Nephron progenitor cell (in vitro differentiated cells): ENCODE data around the gene ARAF.

Experiments
- DNase-seq: peaks from one replicate; pipeline ENCODE4 v3.0.0; 2021
- H3K27ac Mint-ChIP-seq: 2 replicates; pipeline ENCODE4 v1.8.0; 2021; ENCODE audit warnings: mild to moderate bottlenecking, moderate library complexity, mixed read lengths
- H3K27me3 Mint-ChIP-seq: 2 replicates; pipeline ENCODE4 v1.8.0; 2021; ENCODE audit warnings: mild to moderate bottlenecking, low read depth, mixed read lengths; ENCODE audit not compliant: poor library complexity
- H3K36me3 Mint-ChIP-seq: 2 replicates; pipeline ENCODE4 v1.8.0; 2021; ENCODE audit warnings: low read depth, mixed read lengths
- H3K4me1 Mint-ChIP-seq: 2 replicates; pipeline ENCODE4 v1.8.0; 2021; ENCODE audit warnings: mixed read lengths
- H3K4me3 Mint-ChIP-seq: 2 replicates; pipeline ENCODE4 v1.8.0; 2021; ENCODE audit warnings: mild to moderate bottlenecking, moderate library complexity, mixed read lengths
- H3K9me3 Mint-ChIP-seq: 2 replicates; pipeline ENCODE4 v1.8.0; 2021; ENCODE audit warnings: mild to moderate bottlenecking, moderate library complexity, mixed read lengths
- TF ChIP-seq, protein P1 (sequence below): fragments of 200-600 bp; sonication (generic); IDR thresholded peaks from 2 replicates; pipeline ENCODE4 v1.5.0; 2021; ENCODE audit warnings: antibody characterized with exemption

Gene ARAF

DNA sequence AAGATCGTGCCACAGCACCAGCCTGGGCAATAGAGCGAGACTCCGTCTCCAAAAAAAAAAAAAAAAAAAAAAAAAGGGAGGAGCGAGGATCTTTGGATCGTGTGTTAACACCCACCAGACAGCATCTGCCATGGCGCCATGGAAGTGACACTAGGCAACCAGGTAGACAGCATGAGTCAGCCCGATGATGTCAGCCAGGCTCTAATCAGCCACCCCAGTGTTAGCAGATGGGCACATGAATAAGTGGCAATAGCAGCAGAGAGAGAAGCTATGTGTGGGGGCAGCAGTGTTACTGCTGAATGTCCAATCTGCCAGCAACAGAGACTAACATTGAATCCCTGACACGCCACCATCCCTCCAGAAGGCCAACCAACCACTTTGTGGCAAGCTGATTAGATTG lies 52.1 kb downstream of the ARAF start:
- peaks cover 17% of the 10 kb centered on the region for H3K27me3 Mint-ChIP-seq
- TF ChIP-seq, protein P1, sequence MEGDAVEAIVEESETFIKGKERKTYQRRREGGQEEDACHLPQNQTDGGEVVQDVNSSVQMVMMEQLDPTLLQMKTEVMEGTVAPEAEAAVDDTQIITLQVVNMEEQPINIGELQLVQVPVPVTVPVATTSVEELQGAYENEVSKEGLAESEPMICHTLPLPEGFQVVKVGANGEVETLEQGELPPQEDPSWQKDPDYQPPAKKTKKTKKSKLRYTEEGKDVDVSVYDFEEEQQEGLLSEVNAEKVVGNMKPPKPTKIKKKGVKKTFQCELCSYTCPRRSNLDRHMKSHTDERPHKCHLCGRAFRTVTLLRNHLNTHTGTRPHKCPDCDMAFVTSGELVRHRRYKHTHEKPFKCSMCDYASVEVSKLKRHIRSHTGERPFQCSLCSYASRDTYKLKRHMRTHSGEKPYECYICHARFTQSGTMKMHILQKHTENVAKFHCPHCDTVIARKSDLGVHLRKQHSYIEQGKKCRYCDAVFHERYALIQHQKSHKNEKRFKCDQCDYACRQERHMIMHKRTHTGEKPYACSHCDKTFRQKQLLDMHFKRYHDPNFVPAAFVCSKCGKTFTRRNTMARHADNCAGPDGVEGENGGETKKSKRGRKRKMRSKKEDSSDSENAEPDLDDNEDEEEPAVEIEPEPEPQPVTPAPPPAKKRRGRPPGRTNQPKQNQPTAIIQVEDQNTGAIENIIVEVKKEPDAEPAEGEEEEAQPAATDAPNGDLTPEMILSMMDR, result no peak
- H3K9me3 Mint-ChIP-seq, result peaks cover 64% of the 10 kb centered on the region
- H3K4me3 Mint-ChIP-seq, result no peak overlapping the region
- DNase-seq, result no peak
- peaks cover 10% of the 10 kb centered on the region for H3K4me1 Mint-ChIP-seq
- no peak overlapping the region for H3K27ac Mint-ChIP-seq
- H3K36me3 Mint-ChIP-seq, result no peaks in the 10 kb centered on the region

- H3K27me3 Mint-ChIP-seq, result peaks cover 27% of the 10 kb centered on the region
- TF ChIP-seq, protein P1, result no peak
- no peak overlapping the region for H3K4me3 Mint-ChIP-seq
- H3K9me3 Mint-ChIP-seq, result peaks cover 60% of the 10 kb centered on the region
- no peak overlapping the region for H3K27ac Mint-ChIP-seq
- DNase-seq, result no peak
- H3K4me1 Mint-ChIP-seq, result no peaks in the 10 kb centered on the region
- H3K36me3 Mint-ChIP-seq, result no peaks in the 10 kb centered on the region
Observed at GRCh38 chrX:47614618-47615017, 53.6 kb downstream of the ARAF start.

DNA sequence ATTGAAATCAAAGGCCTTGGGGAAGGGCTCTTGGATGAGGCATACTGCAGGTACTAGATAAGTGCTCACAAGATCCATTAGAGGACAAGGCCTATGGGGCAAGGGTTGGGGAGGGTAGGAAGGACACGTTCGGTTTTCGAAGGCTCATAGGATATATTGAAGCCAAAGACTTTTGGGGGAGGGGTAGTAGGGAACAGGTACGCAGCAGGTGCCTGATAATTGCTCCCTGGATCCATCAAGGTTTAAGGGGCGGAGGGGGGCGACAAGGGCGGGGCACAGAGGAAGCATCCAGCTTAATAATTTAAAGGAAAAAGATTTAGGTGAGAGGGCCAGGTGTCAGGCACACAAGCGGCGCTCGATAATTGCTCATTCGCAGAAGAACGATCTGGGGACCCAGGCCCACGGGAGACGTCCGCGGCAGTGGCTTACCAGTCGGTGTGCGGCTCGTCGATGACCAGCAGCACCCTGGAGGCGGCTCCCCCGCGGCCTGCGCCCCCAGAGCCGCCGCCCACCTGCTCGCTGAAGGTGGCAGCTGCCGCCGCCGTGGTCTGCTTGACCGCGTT lies 58.0 kb downstream of the ARAF start:
- Mint-ChIP-seq H3K4me1 (peaks cover 7% of the 10 kb centered on the region), H3K4me3 (no peak overlapping the region), H3K36me3 (no peaks in the 10 kb centered on the region), H3K27me3 (peaks cover 55% of the 10 kb centered on the region), H3K9me3 (peaks cover 76% of the 10 kb centered on the region), H3K27ac (no peak overlapping the region)
- TF ChIP-seq, protein P1, result no peak
- DNase-seq, result no peak

DNA sequence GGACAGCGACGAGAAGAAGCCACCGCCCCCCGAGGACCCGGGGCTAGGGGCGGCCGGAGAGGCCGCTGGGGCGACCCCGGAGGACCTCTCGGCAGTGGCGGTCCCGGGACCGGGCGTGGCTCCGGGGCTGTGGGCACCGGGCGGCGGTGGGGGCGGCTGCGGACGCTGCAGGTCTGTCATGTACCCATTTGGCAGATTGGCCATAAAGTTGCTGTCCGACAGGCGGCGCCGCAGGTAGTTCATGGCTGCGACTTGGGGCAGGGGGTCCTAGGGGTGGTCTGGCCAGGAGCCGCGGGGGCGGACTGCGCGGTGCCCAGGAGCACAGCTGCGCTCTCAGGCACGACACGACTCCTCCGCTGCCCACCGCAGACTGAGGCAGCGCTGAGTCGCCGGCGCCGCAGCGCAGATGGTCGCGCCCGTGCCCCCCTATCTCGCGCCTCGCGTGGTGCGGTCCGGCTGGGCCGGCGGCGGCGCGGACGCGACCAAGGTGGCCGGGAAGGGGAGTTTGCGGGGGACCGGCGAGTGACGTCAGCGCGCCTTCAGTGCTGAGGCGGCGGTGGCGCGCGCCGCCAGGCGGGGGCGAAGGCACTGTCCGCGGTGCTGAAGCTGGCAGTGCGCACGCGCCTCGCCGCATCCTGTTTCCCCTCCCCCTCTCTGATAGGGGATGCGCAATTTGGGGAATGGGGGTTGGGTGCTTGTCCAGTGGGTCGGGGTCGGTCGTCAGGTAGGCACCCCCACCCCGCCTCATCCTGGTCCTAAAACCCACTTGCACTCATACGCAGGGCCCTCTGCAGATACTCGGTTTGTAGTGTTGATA lies 58.7 kb downstream of the ARAF start, which contains the start of gene SYN1:
Gene SYN1, minus strand, starts transcription at position 372 of the 817 bp plus-strand sequence. Its CDS starts 129 bp downstream, at position 243.
- H3K36me3 Mint-ChIP-seq, result no peaks in the 10 kb centered on the region
- no peak within 1 kb of the TSS for H3K27ac Mint-ChIP-seq
- no peak within 1 kb of the TSS for H3K4me3 Mint-ChIP-seq
- H3K27me3 Mint-ChIP-seq, result peaks cover 55% of the 10 kb centered on the region
- peaks cover 9% of the 10 kb centered on the region for H3K4me1 Mint-ChIP-seq
- peaks cover 75% of the 10 kb centered on the region for H3K9me3 Mint-ChIP-seq
- TF ChIP-seq, protein P1, result no peak
- peak; percentile 88 for DNase-seq

GRCh38 chrX:47620303-47620685 lies 59.3 kb downstream of the ARAF start:
- H3K27me3 Mint-ChIP-seq, result peaks cover 58% of the 10 kb centered on the region
- H3K27ac Mint-ChIP-seq, result no peak overlapping the region
- no peak for DNase-seq
- H3K36me3 Mint-ChIP-seq, result no peaks in the 10 kb centered on the region
- no peak overlapping the region for H3K4me3 Mint-ChIP-seq
- peaks cover 9% of the 10 kb centered on the region for H3K4me1 Mint-ChIP-seq
- peaks cover 77% of the 10 kb centered on the region for H3K9me3 Mint-ChIP-seq
- TF ChIP-seq, protein P1, result no peak
